ENCODE measurements around the gene HLCS. TPM values are rescaled to one million over a fixed set of nuclear protein-coding genes. Genes with fewer than 3 reads are reported as not detected.

The HLCS gene
- total RNA-seq, 1 donor from 2014 or later = 14.8 TPM

DNA sequence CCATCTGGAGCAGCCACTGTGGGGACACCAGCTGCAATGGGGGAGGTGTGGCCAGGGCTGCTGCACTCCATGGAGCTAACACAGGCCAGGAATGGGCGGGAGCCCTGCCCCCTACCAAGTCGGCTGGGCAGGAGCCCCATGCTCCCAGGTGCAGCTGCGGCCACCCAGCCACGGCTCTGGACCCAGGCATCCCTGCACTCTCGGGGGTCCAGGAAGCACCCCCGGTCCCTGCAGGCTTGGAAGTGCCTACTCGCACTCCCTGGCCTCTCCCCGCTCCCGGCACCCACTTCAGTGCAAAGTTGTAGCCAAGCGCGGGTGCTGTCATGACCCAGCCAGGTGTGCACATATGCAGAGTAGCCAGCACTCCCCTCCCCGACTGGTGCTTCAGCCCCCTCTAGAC, 91.8 kb downstream of the HLCS start:
- H3K27ac Mint-ChIP-seq = no peak overlapping the region
- H3K27me3 Mint-ChIP-seq = no peaks in the 10 kb centered on the region
- H3K9me3 Mint-ChIP-seq = peaks cover 9% of the 10 kb centered on the region
- H3K36me3 Mint-ChIP-seq = peaks cover 9% of the 10 kb centered on the region
- DNase-seq (ENCODE audit: extremely low spot score, unreplicated experiment) = no peak
- no peak overlapping the region for H3K4me3 Mint-ChIP-seq
- TF ChIP-seq, protein P1, sequence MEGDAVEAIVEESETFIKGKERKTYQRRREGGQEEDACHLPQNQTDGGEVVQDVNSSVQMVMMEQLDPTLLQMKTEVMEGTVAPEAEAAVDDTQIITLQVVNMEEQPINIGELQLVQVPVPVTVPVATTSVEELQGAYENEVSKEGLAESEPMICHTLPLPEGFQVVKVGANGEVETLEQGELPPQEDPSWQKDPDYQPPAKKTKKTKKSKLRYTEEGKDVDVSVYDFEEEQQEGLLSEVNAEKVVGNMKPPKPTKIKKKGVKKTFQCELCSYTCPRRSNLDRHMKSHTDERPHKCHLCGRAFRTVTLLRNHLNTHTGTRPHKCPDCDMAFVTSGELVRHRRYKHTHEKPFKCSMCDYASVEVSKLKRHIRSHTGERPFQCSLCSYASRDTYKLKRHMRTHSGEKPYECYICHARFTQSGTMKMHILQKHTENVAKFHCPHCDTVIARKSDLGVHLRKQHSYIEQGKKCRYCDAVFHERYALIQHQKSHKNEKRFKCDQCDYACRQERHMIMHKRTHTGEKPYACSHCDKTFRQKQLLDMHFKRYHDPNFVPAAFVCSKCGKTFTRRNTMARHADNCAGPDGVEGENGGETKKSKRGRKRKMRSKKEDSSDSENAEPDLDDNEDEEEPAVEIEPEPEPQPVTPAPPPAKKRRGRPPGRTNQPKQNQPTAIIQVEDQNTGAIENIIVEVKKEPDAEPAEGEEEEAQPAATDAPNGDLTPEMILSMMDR (conservative IDR thresholded peaks at IDR 0.05) = no peak
- no peaks in the 10 kb centered on the region for H3K4me1 Mint-ChIP-seq (ENCODE audit: unreplicated experiment)

DNA sequence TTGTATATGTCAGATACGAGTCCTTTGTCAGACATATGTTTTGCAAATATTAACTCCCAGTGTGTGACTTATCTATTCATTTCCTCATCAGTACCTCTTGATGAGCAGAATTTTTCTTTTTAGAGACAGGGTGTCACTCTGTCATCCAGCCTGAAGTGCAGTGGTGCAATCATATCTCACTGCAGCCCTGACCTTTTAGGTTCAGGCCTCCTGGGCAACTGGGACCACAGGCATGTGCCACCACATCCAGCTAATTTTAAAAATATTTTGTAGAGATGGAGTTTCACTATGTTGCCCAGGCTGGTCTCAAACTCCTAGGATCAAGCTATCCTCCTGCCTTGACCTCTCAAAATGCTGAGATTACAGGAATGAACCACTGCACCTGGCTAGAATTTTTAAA, 93.0 kb downstream of the HLCS start:
- Mint-ChIP-seq H3K36me3 (peaks cover 8% of the 10 kb centered on the region), H3K4me1 (ENCODE audit: unreplicated experiment) (no peaks in the 10 kb centered on the region), H3K4me3 (no peak overlapping the region), H3K27ac (no peak overlapping the region), H3K9me3 (peaks cover 9% of the 10 kb centered on the region), H3K27me3 (no peaks in the 10 kb centered on the region)
- TF ChIP-seq, protein P1 (conservative IDR thresholded peaks at IDR 0.05) = no peak
- DNase-seq (ENCODE audit: extremely low spot score, unreplicated experiment) = no peak

DNA sequence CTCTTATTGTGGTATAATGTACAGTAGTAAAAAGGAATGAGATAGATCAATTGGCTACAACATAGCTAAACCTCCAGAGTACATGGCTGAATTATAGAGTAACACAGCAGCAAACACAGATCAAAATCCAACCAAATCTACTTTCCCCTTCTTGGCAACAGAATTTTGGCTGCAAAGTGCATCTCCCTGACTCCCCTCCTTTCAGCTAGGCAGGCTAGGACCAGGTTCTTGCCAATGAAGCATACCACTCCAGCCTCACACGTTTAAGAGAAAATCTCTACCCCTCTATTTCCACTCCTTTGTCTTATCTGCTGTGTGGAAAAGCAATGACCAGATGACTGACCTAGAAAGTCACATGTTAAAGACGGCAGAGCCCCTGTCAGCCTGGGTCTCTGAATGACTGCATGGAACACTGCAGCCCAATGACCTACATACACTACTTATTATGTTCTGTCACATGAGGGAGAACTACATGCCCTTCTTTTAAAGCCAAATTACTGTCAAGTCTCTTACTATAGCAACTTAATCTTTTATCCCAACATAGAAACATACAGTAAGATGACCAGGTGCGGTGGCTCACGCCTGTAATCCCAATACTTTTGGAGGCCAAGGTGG, 99.1 kb downstream of the HLCS start:
- Mint-ChIP-seq H3K27ac (no peak overlapping the region), H3K4me1 (ENCODE audit: unreplicated experiment) (peaks cover 16% of the 10 kb centered on the region), H3K36me3 (no peaks in the 10 kb centered on the region), H3K9me3 (peaks cover 2% of the 10 kb centered on the region), H3K4me3 (no peak overlapping the region), H3K27me3 (no peaks in the 10 kb centered on the region)
- TF ChIP-seq, protein P1 (conservative IDR thresholded peaks at IDR 0.05) = no peak
- DNase-seq (ENCODE audit: extremely low spot score, unreplicated experiment) = no peak

DNA sequence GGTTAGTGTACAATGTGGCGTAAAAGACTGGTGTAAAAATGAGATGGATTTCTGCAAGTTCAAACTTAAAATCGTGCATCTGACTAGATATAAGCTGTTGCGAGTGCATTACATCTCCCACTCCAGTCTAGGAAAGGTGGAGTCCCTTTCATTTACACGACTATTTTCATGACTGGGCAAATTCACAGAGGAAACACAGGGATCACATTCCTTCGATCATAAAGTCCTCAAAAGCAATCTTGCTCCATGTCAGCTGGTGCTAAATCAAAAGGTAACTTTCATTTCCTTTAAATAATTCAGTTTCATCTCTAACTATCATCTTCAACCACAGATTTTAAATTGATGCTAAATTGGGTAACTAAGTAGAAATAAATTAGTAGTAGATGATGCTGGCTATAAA, 100.0 kb downstream of the HLCS start:
- Mint-ChIP-seq H3K36me3 (no peaks in the 10 kb centered on the region), H3K9me3 (no peaks in the 10 kb centered on the region), H3K4me3 (no peak overlapping the region), H3K4me1 (ENCODE audit: unreplicated experiment) (peaks cover 16% of the 10 kb centered on the region), H3K27me3 (no peaks in the 10 kb centered on the region), H3K27ac (no peak overlapping the region)
- TF ChIP-seq, protein P1 (conservative IDR thresholded peaks at IDR 0.05) = no peak
- no peak for DNase-seq (ENCODE audit: extremely low spot score, unreplicated experiment)

DNA sequence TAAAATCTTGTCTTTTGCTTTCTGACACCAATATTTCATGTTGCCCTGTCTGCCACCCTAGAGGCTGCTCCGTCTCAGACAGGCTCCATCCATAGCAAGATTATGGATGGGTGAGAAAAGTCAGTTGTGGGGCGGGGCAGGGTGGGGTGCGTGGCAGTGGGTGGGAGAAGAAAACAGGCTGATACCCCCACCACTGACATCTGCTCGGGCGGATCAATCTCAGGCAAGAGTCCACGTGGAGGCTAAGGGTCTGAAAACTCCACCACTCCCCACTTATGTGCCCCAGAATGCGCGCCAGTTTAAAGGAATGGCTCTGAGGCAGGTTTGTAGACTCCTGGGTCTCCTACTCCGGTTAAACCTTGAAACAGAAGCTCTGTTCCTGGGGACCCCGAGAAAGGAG, 101.5 kb downstream of the HLCS start:
- Mint-ChIP-seq H3K4me1 (ENCODE audit: unreplicated experiment) (peaks cover 16% of the 10 kb centered on the region), H3K4me3 (no peak overlapping the region), H3K9me3 (no peaks in the 10 kb centered on the region), H3K27me3 (no peaks in the 10 kb centered on the region), H3K36me3 (no peaks in the 10 kb centered on the region), H3K27ac (no peak overlapping the region)
- DNase-seq (ENCODE audit: extremely low spot score, unreplicated experiment) = no peak
- TF ChIP-seq, protein P1 (conservative IDR thresholded peaks at IDR 0.05) = no peak

DNA sequence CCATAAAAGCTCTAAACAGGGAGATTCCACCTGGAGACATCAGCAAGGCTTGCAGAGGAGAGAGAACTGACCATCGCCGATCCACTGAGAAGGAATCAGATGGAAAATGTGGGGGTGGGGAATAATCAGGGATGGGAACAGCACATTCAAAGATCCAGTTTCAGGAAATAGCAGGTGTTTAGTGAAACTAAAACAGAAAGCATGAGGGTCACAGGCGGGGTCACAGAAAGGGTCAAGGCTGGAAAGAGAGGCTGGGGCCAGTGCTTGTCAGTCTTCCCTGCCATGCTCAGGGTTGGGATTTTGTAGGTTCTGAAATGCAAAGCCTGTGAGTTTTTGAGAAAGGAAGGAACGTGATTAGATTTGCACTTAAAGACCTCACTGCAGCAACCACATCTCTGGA, 103.2 kb downstream of the HLCS start:
- TF ChIP-seq, protein P1 (conservative IDR thresholded peaks at IDR 0.05) = no peak
- Mint-ChIP-seq H3K4me3 (no peak overlapping the region), H3K9me3 (no peaks in the 10 kb centered on the region), H3K36me3 (no peaks in the 10 kb centered on the region), H3K4me1 (ENCODE audit: unreplicated experiment) (peaks cover 16% of the 10 kb centered on the region), H3K27ac (no peak overlapping the region), H3K27me3 (no peaks in the 10 kb centered on the region)
- DNase-seq (ENCODE audit: extremely low spot score, unreplicated experiment) = no peak

Data from type B pancreatic cell (in vitro differentiated cells).